PFSK-1 (cell line): ENCODE measurements around the gene DDX39A.

ENCODE experiments used
- POLR2AphosphoS5 ChIP-seq: IDR thresholded peaks from 2 replicates; pipeline ENCODE4 v1.6.1; 2012; ENCODE audit warnings: low read depth, mild to moderate bottlenecking, control low read depth, low read length, moderate library complexity
- SIN3A ChIP-seq: IDR thresholded peaks from 2 replicates; pipeline ENCODE4 v1.6.1; 2012; ENCODE audit warnings: mild to moderate bottlenecking, low read length, moderate library complexity, borderline replicate concordance; ENCODE audit not compliant: insufficient read depth
- TAF1 ChIP-seq: IDR thresholded peaks from 2 replicates; pipeline ENCODE4 v1.6.1; 2012; ENCODE audit warnings: low read length, control low read depth, borderline replicate concordance; ENCODE audit not compliant: insufficient read depth
- TF ChIP-seq, protein P1 (sequence below), 2 experiments: IDR thresholded peaks; 2 replicates each; pipeline versions ENCODE4 v1.6.1 to v1.8.0; 2011 to 2012; ENCODE audit warnings: low read depth in 2 of 2, low read length in 2 of 2, control low read depth in 1 of 2, inconsistent platforms in 1 of 2, mild to moderate bottlenecking in 1 of 2, moderate library complexity in 1 of 2; ENCODE audit not compliant: insufficient read depth in 1 of 2

DNA sequence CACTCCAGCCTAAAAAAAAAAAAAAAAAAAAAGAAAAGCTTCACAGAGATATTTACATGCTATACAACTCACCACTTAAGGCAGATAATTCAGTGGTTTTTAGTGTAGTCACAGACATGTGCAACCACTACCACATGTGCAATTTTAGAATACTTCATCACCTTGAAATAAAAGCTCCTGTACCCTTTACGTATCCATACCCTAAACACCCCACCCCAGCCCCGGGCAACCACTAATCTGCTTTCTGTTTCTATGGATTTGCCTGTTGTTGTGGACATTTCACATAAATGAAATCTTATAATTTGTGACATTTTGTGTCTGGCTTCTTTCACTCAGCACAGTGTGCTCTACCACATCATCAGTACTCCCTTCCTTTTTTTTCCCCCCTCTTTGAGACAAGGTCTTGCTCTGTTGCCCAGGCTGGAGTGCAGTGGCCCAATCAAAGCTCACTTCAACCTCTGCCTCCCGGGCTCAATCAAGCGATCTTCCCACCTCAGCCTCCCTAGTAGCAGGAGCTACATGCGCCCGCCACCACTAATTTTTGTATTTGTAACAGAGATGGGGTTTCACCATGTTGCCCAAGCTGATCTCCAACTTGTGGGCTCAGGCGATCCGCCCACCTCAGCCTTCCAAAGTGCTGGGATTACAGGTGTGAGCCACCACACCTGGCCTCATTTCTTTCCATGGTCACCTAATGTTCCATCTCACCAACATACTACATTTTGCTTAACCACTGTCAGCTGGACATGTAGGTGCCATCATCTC lies 4.0 kb downstream of the DDX39A start:
- TF ChIP-seq TAF1 (no peak), POLR2AphosphoS5 (no peak), SIN3A (no peak)
- TF ChIP-seq, protein P1, sequence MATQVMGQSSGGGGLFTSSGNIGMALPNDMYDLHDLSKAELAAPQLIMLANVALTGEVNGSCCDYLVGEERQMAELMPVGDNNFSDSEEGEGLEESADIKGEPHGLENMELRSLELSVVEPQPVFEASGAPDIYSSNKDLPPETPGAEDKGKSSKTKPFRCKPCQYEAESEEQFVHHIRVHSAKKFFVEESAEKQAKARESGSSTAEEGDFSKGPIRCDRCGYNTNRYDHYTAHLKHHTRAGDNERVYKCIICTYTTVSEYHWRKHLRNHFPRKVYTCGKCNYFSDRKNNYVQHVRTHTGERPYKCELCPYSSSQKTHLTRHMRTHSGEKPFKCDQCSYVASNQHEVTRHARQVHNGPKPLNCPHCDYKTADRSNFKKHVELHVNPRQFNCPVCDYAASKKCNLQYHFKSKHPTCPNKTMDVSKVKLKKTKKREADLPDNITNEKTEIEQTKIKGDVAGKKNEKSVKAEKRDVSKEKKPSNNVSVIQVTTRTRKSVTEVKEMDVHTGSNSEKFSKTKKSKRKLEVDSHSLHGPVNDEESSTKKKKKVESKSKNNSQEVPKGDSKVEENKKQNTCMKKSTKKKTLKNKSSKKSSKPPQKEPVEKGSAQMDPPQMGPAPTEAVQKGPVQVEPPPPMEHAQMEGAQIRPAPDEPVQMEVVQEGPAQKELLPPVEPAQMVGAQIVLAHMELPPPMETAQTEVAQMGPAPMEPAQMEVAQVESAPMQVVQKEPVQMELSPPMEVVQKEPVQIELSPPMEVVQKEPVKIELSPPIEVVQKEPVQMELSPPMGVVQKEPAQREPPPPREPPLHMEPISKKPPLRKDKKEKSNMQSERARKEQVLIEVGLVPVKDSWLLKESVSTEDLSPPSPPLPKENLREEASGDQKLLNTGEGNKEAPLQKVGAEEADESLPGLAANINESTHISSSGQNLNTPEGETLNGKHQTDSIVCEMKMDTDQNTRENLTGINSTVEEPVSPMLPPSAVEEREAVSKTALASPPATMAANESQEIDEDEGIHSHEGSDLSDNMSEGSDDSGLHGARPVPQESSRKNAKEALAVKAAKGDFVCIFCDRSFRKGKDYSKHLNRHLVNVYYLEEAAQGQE (IDR thresholded peaks at IDR 0.05; ENCODE audit: insufficient read depth in 1 of 2, low read depth in 2 of 2, low read length in 2 of 2), result no peak
